ENCODE measurements around the gene TPO. TPM values are rescaled to one million over a fixed set of nuclear protein-coding genes. Genes with fewer than 3 reads are reported as not detected.

TPO gene
- total RNA-seq, 2 experiments from 2014 or later: not detected

GRCh38 chr2:1586251-1586922, 173.1 kb downstream of the TPO start:
- Mint-ChIP-seq H3K4me1 (ENCODE audit: low read depth) (no peaks in the 10 kb centered on the region), H3K27me3 (ENCODE audit: low read depth) (peaks cover 29% of the 10 kb centered on the region)

GRCh38 chr2:1586923-1587840, 173.9 kb downstream of the TPO start:
- H3K9me3 Mint-ChIP-seq: no peaks in the 10 kb centered on the region
- no peaks in the 10 kb centered on the region for H3K4me1 Mint-ChIP-seq (ENCODE audit: low read depth)
- peaks cover 30% of the 10 kb centered on the region for H3K27me3 Mint-ChIP-seq (ENCODE audit: low read depth)
- no peak overlapping the region for H3K4me3 Mint-ChIP-seq
- H3K36me3 Mint-ChIP-seq (ENCODE audit: low read depth): no peaks in the 10 kb centered on the region
- CTCF ChIA-PET: no interaction called here
- no peak overlapping the region for H3K27ac Mint-ChIP-seq
- intact Hi-C loops (cut with micrococcal nuclease): no loop called here
- DNase-seq: no peak

More at GRCh38 chr2:1586251-1586922, 173.1 kb downstream of the TPO start:
- no peak for DNase-seq
- Mint-ChIP-seq H3K4me3 (no peak overlapping the region), H3K27ac (no peak overlapping the region), H3K36me3 (ENCODE audit: low read depth) (no peaks in the 10 kb centered on the region), H3K9me3 (no peaks in the 10 kb centered on the region)
- CTCF ChIA-PET: no interaction called here
- intact Hi-C loops (cut with micrococcal nuclease): no loop called here

GRCh38 chr2:1588051-1588977, 175.1 kb downstream of the TPO start:
- H3K9me3 Mint-ChIP-seq: no peaks in the 10 kb centered on the region
- no peak for DNase-seq

GRCh38 chr2:1588978-1589621, 175.8 kb downstream of the TPO start:
- intact Hi-C loops (cut with micrococcal nuclease): loop anchor here (1.0 kb wide), 1 partner anchor 180 kb away; no protein-coding TSS in a partner anchor
- Mint-ChIP-seq H3K27me3 (ENCODE audit: low read depth) (peaks cover 30% of the 10 kb centered on the region), H3K27ac (no peak overlapping the region), H3K36me3 (ENCODE audit: low read depth) (no peaks in the 10 kb centered on the region), H3K9me3 (no peaks in the 10 kb centered on the region), H3K4me3 (no peak overlapping the region), H3K4me1 (ENCODE audit: low read depth) (no peaks in the 10 kb centered on the region)
- no peak for DNase-seq
- CTCF ChIA-PET: no interaction called here

More at GRCh38 chr2:1588051-1588977, 175.1 kb downstream of the TPO start:
- CTCF ChIA-PET: no interaction called here
- intact Hi-C loops (cut with micrococcal nuclease): no loop called here
- H3K27me3 Mint-ChIP-seq (ENCODE audit: low read depth): peaks cover 30% of the 10 kb centered on the region
- H3K4me1 Mint-ChIP-seq (ENCODE audit: low read depth): no peaks in the 10 kb centered on the region
- no peaks in the 10 kb centered on the region for H3K36me3 Mint-ChIP-seq (ENCODE audit: low read depth)
- no peak overlapping the region for H3K4me3 Mint-ChIP-seq
- H3K27ac Mint-ChIP-seq: no peak overlapping the region

GRCh38 chr2:1590596-1591460, 177.6 kb downstream of the TPO start:
- Mint-ChIP-seq H3K36me3 (ENCODE audit: low read depth) (no peaks in the 10 kb centered on the region), H3K27me3 (ENCODE audit: low read depth) (peaks cover 28% of the 10 kb centered on the region), H3K27ac (no peak overlapping the region), H3K9me3 (no peaks in the 10 kb centered on the region), H3K4me3 (no peak overlapping the region), H3K4me1 (ENCODE audit: low read depth) (no peaks in the 10 kb centered on the region)
- DNase-seq: no peak
- CTCF ChIA-PET: interaction anchor here (2.0 kb wide), 1 partner anchor 160 kb away, joined by 4 read pairs; no protein-coding TSS in a partner anchor
- intact Hi-C loops (cut with micrococcal nuclease): no loop called here

GRCh38 chr2:1591461-1591770, 178.2 kb downstream of the TPO start:
- Mint-ChIP-seq H3K36me3 (ENCODE audit: low read depth) (no peaks in the 10 kb centered on the region), H3K27me3 (ENCODE audit: low read depth) (peaks cover 28% of the 10 kb centered on the region), H3K9me3 (no peaks in the 10 kb centered on the region), H3K4me3 (no peak overlapping the region), H3K4me1 (ENCODE audit: low read depth) (no peaks in the 10 kb centered on the region), H3K27ac (no peak overlapping the region)
- CTCF ChIA-PET: interaction anchor here (2.0 kb wide), 1 partner anchor 159 kb away, joined by 4 read pairs; no protein-coding TSS in a partner anchor
- intact Hi-C loops (cut with micrococcal nuclease): no loop called here
- DNase-seq: no peak

Measured in activated naive CD4-positive, alpha-beta T cell treated with anti-CD3 and anti-CD28 coated beads for 36 hours (primary cell).